ENCODE results near the gene TARS1. TPM values are rescaled to one million over a fixed set of nuclear protein-coding genes. Genes with fewer than 3 reads are reported as not detected.

Gene TARS1
- total RNA-seq, 2 experiments from 2014 or later, result 31.3 to 32.0 TPM

DNA sequence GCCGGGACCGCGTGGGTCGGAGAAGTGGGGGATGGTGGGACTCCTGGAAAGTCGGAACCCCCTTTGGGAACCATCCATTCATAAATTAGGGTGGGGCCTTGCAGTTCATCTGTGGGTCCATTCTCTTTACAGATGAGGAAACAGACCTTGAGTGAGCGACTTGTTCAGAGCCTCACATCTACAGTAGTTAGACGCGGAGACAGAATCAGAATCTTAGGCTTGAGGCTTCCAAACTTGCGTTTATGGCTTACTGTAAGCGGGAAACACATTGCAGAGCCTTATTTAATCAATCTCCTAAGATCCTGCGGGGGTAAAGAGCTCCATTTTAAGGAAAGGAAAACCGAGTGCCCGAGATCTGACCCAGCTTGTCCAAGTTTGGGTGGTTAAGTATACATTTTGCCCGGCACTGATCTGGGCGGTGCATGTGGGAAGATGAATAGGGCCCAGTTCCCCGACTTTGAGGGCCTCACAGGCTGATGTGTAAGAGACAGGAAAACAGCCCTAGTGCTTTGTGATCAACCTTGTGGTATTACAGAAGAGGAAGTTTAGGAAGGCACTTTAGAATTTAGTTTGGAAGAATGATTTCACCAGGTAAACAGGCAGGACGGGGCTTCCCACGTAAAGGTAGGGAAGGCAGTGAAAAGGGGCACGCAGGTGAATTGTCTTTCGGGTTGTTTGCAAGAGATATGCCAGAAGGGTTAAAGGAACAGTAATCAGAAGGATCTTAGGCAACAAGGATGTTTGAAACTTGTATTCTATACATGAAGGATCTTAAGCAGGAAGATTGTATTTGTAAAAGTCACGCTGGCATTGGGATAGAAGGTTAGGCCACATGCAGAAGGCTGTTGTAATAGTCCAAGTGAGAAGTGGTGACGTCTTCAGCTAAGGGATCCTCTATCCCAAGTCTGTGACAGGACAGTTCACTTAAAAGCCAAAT, 744 bp downstream of the TARS1 start:
- intact Hi-C loops (cut with DNase I, micrococcal nuclease), result loop anchor here (2.0 to 5.0 kb wide), 5 partner anchors 567 to 1909 kb away; partner anchors contain the start of genes AMACR (in 1 of the 2), C5orf22 (in 1 of the 2), DROSHA (in 1 of the 2) and ZFR (in 1 of the 2)
- no peak overlapping the region for H3K27ac Mint-ChIP-seq
- peaks cover 23% of the 10 kb centered on the region for H3K36me3 Mint-ChIP-seq (ENCODE audit: low read depth)
- Histone ChIP-seq H3K27ac (ENCODE audit: low read depth in 1 of 2, low read length in 2 of 2) (peak overlapping the region; percentile 65 to 73), H3K36me3 (ENCODE audit: insufficient read depth, low read length) (peaks cover 22% of the 10 kb centered on the region), H3K4me3 (ENCODE audit: low read length) (peak overlapping the region; percentile 86), H3K9me3 (ENCODE audit: control insufficient read depth in 1 of 2, insufficient read depth in 1 of 2, low read length in 2 of 2) (no peaks in the 10 kb centered on the region), H3K4me1 (ENCODE audit: insufficient read depth, low read length) (peaks cover 22% of the 10 kb centered on the region), H3K27me3 (ENCODE audit: control insufficient read depth in 1 of 2, insufficient read depth in 2 of 2, low read length in 2 of 2) (no peaks in the 10 kb centered on the region)
- POLR2A ChIA-PET, result interaction anchor here (1.1 to 1.8 kb wide), 3 partner anchors 19 to 1488 kb away, joined by 3 to 6 read pairs (median 3); partner anchors contain the start of genes AMACR and DNAJC21
- peaks cover 26% of the 10 kb centered on the region for H3K4me1 Mint-ChIP-seq (ENCODE audit: low read depth)
- CTCF ChIA-PET, result no interaction called here
- no peaks in the 10 kb centered on the region for H3K27me3 Mint-ChIP-seq
- no peak overlapping the region for H3K4me3 Mint-ChIP-seq
- DNase-seq (peak in 5 of 14 experiments; percentile 11 to 48 (median 38)), ATAC-seq (ENCODE audit: poor library complexity) (peak; percentile 31)
- TF ChIP-seq, protein P1, sequence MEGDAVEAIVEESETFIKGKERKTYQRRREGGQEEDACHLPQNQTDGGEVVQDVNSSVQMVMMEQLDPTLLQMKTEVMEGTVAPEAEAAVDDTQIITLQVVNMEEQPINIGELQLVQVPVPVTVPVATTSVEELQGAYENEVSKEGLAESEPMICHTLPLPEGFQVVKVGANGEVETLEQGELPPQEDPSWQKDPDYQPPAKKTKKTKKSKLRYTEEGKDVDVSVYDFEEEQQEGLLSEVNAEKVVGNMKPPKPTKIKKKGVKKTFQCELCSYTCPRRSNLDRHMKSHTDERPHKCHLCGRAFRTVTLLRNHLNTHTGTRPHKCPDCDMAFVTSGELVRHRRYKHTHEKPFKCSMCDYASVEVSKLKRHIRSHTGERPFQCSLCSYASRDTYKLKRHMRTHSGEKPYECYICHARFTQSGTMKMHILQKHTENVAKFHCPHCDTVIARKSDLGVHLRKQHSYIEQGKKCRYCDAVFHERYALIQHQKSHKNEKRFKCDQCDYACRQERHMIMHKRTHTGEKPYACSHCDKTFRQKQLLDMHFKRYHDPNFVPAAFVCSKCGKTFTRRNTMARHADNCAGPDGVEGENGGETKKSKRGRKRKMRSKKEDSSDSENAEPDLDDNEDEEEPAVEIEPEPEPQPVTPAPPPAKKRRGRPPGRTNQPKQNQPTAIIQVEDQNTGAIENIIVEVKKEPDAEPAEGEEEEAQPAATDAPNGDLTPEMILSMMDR (IDR thresholded peaks at IDR 0.05), result no peak
- H3K9me3 Mint-ChIP-seq, result no peaks in the 10 kb centered on the region

DNA sequence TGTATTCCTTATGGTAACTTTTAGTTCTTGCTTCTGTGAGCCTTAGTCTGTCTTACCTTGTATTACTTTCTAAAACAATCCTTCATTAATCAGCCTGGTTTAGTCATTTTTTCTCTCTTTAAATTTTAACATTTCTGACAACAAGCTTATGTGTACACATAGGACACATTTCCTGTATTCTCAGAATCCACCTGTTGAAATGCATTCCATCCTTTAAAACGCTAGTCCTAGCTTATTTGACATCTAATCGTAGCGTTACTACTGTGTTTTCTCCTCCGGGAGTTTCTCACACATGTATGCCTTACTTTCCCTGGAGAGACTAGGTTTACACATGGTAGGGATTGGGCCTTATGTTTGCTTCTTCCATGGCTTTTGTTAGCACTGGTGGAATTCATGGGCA, 3.8 kb downstream of the TARS1 start:
- no peaks in the 10 kb centered on the region for H3K9me3 ChIP-seq (ENCODE audit: control insufficient read depth in 1 of 2, insufficient read depth in 1 of 2, low read length in 2 of 2)
- Mint-ChIP-seq H3K4me3 (no peak overlapping the region), H3K36me3 (ENCODE audit: low read depth) (peaks cover 50% of the 10 kb centered on the region), H3K27me3 (no peaks in the 10 kb centered on the region), H3K27ac (peak overlapping the region; percentile 21), H3K4me1 (ENCODE audit: low read depth) (peaks cover 47% of the 10 kb centered on the region), H3K9me3 (no peaks in the 10 kb centered on the region)
- intact Hi-C loops (cut with DNase I, micrococcal nuclease), result loop anchor here (5.0 kb wide), 4 partner anchors 1002 to 1912 kb away; partner anchors contain the start of genes C5orf22 (in 1 of the 2), DROSHA (in 1 of the 2) and ZFR (in 1 of the 2)
- H3K27ac ChIP-seq (ENCODE audit: low read depth in 1 of 2, low read length in 2 of 2), result no peak overlapping the region
- H3K36me3 ChIP-seq (ENCODE audit: insufficient read depth, low read length), result peaks cover 42% of the 10 kb centered on the region
- peaks cover 20% of the 10 kb centered on the region for H3K4me1 ChIP-seq (ENCODE audit: insufficient read depth, low read length)
- no peaks in the 10 kb centered on the region for H3K27me3 ChIP-seq (ENCODE audit: control insufficient read depth in 1 of 2, insufficient read depth in 2 of 2, low read length in 2 of 2)
- POLR2A ChIA-PET, result no interaction called here
- DNase-seq (no peak), ATAC-seq (ENCODE audit: poor library complexity) (no peak)
- CTCF ChIA-PET, result no interaction called here
- TF ChIP-seq, protein P1 (IDR thresholded peaks at IDR 0.05), result no peak
- no peak overlapping the region for H3K4me3 ChIP-seq (ENCODE audit: low read length)

DNA sequence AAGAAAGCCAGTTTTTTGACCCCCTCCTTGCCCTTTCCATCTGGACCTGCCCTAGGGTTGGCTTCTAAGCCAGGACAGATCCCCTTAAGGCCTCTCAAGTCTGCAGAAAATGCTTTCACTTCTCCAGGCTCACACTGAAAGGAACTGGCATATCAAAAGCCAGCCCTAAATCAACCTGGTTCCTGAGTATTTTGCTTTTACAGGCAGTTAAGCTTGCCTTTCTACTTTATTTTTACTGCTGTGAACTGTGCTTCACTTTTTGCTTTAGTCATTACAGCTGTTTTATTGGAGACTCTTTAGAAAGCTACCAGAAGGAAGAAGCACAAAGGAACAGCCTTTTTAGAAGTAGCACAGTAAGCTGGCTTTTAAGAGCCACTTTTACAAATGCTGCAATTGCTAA, 5.0 kb downstream of the TARS1 start:
- CTCF ChIA-PET, result interaction anchor here (2.2 kb wide), 1 partner anchor 10 kb away, joined by 9 read pairs; no protein-coding TSS in a partner anchor
- no peaks in the 10 kb centered on the region for H3K9me3 ChIP-seq (ENCODE audit: control insufficient read depth in 1 of 2, insufficient read depth in 1 of 2, low read length in 2 of 2)
- POLR2A ChIA-PET, result no interaction called here
- no peaks in the 10 kb centered on the region for H3K27me3 Mint-ChIP-seq
- intact Hi-C loops (cut with DNase I, micrococcal nuclease), result no loop called here
- no peak overlapping the region for H3K27ac ChIP-seq (ENCODE audit: low read depth in 1 of 2, low read length in 2 of 2)
- no peak overlapping the region for H3K4me3 ChIP-seq (ENCODE audit: low read length)
- H3K4me1 ChIP-seq (ENCODE audit: insufficient read depth, low read length), result peaks cover 15% of the 10 kb centered on the region
- no peaks in the 10 kb centered on the region for H3K9me3 Mint-ChIP-seq
- DNase-seq (no peak), ATAC-seq (ENCODE audit: poor library complexity) (no peak)
- H3K36me3 ChIP-seq (ENCODE audit: insufficient read depth, low read length), result peaks cover 53% of the 10 kb centered on the region
- TF ChIP-seq, protein P1 (IDR thresholded peaks at IDR 0.05), result no peak
- peak overlapping the region; percentile 57 for H3K27ac Mint-ChIP-seq
- H3K27me3 ChIP-seq (ENCODE audit: control insufficient read depth in 1 of 2, insufficient read depth in 2 of 2, low read length in 2 of 2), result no peaks in the 10 kb centered on the region
- H3K4me1 Mint-ChIP-seq (ENCODE audit: low read depth), result peaks cover 47% of the 10 kb centered on the region
- peaks cover 62% of the 10 kb centered on the region for H3K36me3 Mint-ChIP-seq (ENCODE audit: low read depth)
- H3K4me3 Mint-ChIP-seq, result no peak overlapping the region

All from CD4-positive, alpha-beta T cell (primary cell).